Activated CD4-positive, alpha-beta T cell treated with anti-CD3 and anti-CD28 coated beads, Interleukin-2, amount 50 U/mL, for 24 hours (primary cell): ENCODE data around the gene POU6F1.

Experiments used
- DNase-seq, 2 donors: peaks; one replicate each; pipeline ENCODE4 v3.0.0-alpha.2; 2020; ENCODE audit warnings: low read depth in 1 of 2, low spot score in 1 of 2

Gene POU6F1

DNA sequence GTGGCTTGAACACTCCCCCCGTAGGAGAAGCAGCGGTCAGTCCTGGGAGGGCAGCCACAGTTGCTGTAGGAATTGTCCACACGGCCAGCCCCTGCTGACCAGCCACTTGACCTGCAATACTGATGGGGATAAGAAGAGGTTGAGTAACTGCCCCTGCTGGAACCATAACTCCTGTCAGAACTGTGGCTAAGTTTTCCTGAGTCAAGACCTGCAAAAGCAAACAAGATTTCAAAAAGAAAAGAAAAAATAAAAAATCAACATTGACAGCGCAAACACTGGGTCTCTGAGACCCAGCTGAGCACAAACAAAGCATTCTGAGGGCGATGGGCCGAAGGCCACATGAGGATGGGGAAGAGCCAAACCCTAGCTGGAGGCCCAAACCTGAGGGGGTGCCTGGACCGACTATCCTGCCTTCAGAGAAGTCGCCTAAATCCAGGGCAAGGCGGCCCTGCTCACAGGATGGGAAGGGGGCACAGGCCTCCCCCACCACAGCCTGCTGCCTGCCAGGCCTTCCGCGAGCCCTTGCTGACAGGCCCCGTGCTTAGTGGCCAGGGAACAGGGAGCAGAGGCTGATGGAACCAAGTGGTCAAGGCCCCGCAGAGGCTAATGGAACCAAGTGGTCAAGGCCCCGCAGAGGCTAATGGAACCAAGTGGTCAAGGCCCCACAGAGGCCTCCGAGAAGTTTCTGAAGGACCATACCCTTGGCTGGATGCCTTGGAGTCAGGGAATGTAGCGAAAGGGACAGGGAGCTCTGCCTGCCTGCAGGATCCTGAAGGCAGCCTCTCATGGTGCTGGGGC, 19.1 kb downstream of the POU6F1 start:
- DNase-seq, result no peak

DNA sequence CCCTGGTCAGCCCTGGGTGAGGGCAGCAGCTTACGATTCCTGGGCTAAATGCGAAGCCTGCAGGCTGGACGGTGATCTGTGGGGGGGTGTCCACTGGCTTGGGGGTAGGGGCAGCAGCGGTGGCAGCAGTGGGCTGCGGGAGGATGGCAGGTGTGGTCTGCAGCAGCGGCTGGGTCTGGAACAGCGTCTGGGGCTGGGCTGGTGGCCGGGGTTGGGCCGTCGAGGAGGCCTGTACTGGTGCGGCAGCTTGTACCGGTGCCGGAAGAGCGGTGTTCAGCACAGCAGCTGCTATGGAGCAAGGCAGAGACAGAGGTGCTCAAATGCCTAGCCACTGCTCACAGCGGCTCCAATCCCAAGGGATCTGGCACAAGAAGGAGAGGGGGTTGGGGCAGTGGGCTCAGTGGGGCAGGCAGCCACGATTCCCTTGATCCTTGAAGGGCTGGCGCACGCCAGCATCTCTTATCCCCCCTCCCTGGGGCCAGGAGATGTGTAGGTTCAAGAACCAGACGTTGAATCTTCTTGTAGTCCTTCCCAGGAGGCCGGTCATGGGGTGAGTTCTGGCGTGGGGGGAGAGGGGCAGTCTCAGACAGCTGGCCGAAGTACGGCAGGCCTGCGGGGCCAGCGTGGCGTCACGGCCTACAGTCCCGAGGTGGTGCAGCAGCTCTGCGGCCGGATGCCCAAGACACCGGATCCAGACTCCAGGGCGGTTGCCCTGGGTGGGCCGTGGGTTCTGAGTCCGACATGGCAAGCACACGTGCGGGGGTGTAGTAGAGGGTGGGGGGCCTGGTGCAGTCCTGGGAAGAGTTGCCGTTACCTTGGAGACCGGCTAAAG, 19.9 kb downstream of the POU6F1 start:
- DNase-seq, result no peak

DNA sequence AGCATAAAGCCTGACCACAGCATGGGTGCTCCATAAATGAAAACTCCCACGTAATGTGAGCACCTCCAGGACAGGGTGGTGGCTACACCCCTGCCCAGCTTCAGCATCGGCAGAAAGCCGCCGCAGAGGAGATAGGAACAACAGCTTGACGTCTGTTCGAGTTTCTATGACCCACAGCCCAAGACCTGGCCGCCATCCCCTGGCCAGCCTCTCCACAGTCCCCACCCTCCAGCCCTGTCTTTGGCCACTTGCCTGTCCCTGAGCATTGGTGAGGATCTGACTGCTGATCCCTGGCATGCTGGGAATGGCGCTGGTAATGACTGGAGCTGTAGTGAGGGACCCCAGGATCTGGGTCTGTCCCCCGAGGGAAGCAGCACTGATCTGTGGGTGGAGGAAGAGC, 21.3 kb downstream of the POU6F1 start:
- DNase-seq, result no peak

DNA sequence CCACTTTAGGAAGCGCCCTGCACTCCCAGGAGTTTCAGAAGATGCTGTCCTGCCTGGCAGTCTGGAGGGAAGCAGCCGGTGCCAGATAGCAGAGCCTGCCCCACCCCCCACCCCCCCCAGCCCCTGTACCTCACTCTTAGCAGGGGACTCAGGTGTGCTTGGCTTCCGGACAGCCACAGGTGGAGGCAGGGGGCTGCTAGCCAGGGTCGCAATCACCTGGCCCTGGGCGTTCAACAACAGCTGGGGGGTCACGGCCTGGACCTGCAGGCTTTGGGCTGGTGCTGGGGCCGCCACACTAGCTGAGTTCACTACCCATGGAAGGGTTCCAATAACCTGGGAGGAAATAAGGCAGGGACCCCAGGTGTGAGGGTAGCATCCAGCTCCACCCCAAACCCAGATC, 22.0 kb downstream of the POU6F1 start:
- no peak for DNase-seq

DNA sequence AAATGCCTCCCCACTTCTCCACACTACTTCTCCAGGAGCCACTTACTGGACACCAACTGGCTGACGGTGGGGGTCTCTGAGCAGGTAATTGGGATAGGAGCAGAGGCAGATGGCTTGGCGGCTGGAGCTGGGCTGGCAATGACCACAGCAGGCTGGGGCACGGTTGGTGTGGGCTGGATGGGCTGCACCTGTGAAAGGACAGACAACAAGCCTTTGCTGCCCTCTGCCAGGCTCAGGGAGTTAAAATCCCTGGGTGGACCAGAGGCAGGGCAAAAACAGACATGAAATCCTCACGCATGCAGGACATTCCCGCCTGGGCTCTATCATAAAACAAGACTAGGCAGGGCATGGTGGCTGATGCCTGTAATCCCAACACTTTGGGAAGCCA, 25.6 kb downstream of the POU6F1 start:
- DNase-seq, result no peak

DNA sequence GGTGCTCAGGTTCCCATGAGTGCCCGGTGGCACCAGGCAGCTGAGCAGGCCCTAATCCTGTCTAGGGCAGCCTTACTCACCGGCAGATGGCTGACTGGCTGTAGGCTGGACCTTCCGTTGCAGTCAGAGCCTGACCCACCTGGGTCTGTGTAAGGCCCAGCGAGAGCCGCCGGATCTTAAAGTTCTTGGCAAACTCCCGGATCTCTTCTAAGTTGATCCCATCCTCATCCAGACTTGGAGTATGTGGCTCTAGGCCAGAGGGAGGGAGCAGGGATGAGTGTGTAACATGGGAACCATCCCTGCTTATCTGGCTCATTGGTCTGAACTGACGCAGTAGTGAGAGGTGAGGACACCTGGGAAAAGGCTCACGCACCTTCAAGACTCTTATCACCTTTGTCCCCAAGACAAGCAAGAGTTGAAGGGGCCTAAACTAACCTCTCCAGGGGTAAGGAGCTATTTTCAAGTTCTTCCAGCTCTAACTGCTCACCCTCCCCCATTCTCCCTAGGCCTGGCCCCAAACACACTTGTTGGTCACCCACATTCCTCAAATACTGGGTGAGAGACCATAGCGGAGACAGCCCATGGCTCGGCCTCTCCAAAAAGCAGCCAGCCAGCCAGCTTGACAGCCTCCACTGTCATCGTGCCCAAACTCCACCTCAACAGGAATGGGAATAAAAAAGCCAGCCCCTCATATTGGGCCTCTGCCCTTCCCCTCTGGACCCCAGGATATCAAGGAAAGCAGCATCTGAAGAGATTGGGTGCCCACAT, 26.2 kb downstream of the POU6F1 start:
- DNase-seq, result no peak

DNA sequence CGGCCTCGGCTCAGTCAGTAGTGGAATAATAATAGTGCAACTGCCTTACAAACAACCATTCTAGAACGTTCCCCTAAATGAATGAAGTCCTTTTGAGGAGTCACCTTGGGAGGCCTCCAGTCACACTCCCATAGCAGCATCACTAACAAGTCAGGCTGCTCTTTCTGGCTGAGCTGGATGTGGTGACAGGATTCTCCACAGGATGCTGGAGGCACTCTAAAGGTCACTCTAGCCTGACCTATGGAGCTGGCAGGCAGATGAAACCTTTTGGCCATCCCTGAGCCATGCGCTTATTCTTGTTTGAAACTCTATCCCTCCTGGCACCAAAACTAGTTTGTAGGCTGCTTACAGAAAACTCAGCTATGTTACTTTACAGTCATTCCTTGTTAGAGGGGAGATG, 27.0 kb downstream of the POU6F1 start:
- no peak for DNase-seq

DNA sequence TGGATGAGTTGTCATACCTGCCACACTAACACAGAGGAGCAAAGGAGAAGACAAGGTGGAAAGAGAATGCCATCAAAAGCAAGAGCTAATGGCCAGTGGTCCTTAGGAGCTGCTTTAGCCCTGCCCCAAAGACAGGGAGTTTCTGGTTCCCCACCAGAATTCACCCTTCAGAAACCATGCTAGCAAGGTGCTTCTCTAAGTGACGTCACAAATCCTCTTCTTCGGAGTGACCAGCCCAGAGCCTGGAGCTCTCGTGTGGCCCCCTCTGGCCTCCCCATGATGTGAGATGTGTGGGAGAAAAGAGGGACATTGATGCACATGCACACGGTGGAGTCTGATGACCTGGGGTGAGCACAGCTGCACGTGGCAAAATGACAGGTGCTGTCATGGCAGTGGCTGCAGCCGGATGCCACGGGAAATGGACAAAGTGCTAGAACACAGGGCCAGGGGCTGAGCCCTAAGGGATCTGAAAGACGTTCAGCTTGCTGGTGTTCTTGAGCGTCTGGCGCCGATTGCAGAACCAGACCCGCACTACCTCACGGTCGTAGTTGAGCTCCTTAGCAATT, 28.0 kb downstream of the POU6F1 start:
- no peak for DNase-seq

DNA sequence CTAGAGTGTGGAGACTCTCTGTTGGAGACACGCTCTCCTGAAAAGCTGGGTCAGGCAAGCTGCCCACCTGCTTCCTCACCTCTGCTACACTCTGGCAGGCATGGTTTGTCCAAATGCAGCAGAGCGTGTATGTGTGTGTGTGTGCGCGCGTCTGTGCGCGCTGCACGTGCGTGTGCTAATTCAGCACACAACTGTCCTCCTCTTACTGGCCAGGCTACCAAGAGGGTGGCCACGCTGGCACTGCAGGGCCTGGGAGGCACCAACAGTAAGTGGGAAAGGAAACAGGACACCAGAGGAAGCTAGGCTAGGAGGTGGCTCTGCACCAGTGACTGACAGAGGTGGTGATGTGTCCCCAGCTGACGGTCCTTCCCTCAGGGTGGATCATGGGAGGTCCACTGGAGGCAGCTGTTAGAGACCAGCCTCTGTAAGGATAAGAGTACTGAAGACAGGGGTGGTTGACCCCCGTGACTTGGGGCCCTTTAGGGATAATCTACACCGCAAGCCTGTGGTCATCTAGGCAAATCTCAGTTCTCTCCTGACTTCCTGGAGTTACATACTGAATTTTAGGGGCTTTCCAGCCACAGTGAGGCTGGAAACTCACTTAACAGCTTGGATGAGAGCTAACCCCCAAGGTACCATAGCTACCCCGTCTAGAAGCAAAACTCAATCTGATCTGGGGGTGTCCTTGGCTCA, 29.4 kb downstream of the POU6F1 start:
- no peak for DNase-seq

DNA sequence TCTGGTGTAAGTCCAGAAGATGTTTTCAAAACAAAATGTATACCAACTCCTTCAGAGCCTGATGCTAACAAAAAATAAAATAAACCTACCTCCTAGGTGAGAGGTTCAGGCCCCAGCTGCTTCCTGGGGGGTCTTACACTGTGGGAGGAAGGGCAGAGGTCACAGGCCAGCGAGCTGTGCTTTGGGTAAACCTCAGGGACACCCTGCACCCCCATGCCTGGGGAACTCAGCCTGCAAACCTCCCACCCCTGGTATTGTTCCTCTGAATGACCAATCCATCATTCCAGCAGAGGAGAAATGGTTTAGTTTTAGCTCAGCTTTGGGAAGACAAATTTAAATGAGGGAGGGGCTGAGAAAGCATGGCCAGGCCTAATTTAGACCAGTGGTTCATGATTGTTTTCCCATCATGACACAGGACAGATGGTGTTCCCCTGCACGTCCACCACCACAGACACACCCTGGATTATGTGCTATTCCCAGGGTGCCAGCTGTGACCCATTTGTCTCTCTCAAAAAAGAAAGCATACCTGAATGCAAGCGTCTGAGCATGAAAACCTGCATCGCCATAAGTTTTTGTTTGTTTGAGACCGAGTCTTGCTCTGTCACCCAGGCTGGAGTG, 30.4 kb downstream of the POU6F1 start:
- no peak for DNase-seq

DNA sequence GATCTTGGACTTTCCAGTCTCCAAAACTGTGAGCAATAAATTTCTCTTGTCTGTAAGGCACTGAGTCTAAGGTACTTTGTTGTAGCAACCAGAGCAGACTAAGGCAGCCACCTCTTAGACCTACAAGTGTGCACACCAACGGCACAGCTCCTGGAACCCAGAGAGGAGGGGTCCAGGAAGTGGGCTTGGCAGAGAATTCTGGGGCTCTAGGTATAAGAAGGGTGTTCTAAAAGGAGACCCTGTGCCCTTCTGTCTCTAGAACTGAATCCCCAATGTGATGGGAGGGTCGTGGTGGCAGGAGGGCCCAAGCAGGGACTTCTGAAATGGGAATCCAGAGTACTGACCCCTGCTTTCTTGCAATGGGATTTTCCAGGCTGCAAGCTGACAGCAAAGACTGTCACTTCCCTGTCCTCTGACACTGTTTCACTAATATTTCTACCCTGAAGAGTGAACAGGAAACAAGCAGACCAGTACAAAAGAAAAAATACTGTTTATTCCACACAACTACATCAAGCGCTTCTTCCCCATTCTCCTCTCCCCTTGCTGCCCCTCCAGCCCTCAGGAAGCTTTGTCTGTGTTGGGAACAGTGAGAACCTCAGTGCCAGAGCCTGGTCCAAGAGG, 31.3 kb downstream of the POU6F1 start:
- no peak for DNase-seq

DNA sequence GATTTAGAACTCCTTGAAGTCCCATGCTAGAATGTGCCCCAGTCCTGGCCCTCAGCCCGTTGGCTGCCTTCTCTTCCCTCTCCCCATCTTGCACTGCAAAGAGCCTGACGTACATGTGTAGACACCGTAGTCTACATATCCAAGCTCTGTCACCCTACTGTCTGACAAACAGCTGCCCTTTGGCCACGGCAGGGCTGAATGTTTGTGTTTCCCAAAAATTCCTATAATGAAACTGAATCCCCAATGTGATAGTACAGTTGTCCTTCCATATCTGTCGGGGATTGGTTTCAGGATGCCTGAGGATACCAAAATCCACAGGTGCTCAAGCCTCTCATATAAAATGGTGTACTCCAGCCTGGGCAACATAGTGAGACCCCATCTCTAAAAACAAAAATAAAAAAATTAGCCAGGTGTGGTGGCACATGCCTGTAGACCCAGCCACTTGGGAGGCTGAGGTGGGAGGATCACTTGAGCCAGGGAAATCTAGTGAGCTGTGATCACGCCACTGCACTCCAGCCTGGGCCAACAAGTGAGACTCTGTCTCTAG, 32.6 kb downstream of the POU6F1 start:
- no peak for DNase-seq

DNA sequence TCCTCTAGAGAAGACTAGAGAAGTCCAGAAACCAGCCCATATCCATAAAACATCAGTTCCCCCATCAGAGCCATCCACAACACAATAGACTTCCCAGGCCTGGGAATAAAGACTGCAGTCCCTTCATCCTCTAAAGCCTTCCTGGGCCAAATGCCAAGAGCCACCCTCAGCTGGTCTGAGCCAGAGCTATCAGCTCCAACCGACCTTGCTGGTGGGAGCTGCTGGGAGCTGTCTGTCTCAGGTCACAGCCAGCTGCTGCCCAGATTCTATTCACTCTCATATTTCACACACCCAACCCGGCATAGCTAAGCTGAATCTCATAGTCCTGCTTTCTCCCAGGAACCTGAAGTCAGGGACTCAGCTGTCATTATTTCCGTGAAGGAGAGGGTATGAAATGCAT, 34.0 kb downstream of the POU6F1 start:
- no peak for DNase-seq

DNA sequence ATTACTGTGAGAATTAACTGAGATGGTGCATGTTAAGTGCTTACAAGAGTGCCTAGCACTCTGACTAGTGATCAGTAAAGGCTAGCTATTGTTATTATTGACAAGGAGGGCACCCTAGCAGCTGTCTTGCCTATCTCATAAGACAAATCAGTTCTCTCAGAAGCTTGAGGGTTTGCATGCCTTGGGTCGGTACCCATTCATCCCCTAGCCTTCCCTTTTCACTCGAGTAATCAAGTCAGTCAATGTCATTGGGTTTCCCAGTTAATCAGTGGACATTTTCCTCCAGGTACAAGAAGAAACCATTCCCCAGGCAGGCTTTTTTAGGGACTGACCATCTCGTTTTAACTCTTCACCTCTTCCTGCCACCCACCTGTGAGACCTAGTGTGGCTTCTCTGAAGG, 34.5 kb downstream of the POU6F1 start:
- DNase-seq, result no peak

DNA sequence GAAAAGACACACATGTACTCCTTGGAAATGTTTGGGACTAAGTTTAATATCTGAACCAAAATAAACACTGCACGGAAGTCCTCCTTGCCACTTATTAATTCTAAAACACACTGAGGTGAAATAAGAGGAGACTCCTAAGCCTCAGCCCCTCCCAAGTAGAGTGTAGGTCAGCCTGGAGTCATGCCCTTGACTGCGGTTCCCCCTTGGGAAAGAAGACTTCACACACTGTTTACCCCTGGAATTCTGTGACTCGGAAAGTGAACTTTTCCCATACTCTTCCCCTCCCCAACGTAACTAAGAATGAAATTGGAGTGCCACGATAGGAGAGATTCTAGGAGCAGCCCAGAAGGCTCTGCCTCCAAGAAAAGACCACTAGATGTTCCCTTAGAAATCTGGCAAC, 36.3 kb downstream of the POU6F1 start:
- DNase-seq, result no peak

DNA sequence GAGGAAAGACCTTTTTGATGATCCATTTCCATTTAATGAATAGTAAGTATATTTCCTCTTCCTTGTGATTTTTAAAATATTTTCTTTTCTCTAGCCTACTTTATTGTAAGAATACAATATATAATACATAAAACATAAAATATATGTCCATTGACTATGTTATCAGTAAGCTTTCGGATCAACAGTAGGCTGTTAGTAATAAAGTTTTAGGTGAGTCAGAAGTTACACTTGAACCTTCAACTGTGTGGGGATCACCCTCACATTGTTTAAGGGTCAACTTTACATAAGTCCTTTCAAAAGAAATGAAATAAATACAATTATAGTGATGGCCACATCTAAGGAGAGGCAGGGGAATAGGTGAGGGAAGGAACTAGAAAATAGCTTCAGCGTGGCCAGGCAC, 40.0 kb downstream of the POU6F1 start:
- DNase-seq, result no peak

DNA sequence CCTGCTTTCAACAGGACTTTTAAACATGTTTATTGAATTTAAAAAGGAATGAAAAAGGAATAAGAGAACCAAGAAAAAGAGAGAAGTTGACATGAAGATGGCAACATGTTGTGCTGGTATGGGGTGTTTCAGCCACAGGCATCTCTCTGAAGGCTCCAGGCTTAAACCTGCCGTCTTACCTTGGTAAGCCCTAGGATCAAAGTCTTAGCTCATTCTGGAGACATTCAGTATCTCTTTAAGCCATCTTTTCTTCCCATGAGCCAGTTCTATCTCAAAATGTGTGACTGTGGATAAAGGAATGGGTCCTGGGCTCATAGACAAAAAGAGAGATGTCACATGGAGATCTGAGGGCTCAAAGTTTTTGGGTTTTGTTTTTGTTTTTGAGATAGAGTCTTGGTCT, 43.4 kb downstream of the POU6F1 start:
- no peak for DNase-seq

DNA sequence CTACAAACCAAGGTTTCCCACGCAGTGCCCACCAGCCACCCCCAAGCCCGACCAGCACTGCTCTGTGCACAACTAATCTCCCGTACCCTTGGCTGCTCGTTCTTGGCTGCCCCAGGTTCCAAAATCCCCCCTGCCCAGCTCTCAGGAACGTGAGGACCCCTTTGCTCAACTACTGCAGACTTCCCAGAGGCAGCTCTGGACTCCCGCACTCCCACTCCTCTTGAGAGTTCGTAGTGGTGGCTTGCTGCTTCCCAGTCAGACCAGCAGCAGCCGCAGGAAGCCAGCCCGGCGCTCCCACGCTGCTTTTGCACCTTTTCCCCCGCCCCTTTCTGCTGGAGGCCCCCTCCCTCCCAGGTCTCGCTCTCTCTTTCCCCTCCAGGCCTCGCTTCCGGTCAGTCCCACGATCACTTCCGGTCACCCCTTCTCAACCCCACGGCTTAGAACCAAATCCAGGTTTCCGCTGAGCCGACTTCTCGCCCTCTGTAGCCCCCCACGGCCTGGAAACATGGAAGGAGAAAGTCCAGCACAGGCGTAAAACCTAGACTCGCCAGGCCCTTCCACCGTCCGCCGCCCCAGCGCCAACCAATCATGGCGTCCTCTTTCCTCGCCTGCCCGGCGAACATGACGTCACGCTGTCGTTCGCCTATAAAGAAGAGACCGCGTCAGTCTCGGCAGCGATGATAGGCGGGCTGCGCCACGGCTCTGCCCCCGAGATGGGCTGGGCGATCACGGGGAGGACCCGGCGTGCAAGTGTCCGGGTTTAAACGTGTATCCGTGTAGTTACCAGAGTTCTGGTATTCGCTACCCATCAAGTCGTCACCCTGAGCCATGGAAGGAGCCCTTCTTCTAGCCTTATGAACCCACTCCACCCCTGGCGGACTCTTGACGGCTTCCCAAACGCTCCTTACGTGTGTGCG, 45.1 kb downstream of the POU6F1 start, which contains the start of gene TFCP2:
Gene TFCP2 (minus strand): TSS at position 621 of the 917 bp plus-strand sequence. CDS start 713 bp downstream, outside the sequence.
- peak; percentile 75 to 91 for DNase-seq
